Stimulated activated CD4-positive, alpha-beta T cell treated with anti-CD3 and anti-CD28 coated beads, TNF-alpha, amount 100 ng/mL, for 24 hours (primary cell): Measurements from ENCODE around the gene PDE7B.
A peak's percentile ranks its signal among the peaks of the same experiment; 100 is the strongest.
"Not testable (repeated sequence)": the region's sequence is repeated elsewhere in the genome, so short reads cannot be mapped to it uniquely, and the experiment has no call there.

Experiments used
- DNase-seq, 3 experiments: peaks; one replicate each; pipeline ENCODE4 v3.0.0-alpha.2; 2020; ENCODE audit warnings: low read depth in 3 of 3

The PDE7B gene

GRCh38 chr6:135850882-135851281 is 619 bp upstream of the PDE7B start:
- no peak for DNase-seq

- no peak for DNase-seq
Observed at GRCh38 chr6:135852746-135853145, 1.2 kb downstream of the PDE7B start.

DNA sequence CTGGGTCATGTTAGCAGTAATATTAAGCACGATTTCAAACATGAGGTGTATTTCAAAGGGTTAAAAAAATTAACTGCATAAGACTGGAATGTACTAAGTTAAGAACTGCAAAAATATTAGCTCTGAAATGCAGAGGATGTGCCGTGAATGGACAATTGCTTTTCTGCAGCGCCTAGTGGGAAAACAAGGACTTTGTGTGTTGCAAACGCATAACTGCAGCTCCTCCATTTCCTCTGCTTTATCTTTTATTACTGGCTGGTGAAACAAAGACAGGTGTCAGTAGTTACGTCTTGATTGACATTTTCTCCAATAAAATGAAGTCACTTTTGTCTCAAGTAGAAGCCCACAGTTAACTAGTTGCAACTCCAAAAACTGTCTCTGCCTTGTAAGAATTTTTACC is 1.7 kb downstream of the PDE7B start:
- DNase-seq: no peak

GRCh38 chr6:135853986-135854385 is 2.5 kb downstream of the PDE7B start:
- no peak for DNase-seq

DNA sequence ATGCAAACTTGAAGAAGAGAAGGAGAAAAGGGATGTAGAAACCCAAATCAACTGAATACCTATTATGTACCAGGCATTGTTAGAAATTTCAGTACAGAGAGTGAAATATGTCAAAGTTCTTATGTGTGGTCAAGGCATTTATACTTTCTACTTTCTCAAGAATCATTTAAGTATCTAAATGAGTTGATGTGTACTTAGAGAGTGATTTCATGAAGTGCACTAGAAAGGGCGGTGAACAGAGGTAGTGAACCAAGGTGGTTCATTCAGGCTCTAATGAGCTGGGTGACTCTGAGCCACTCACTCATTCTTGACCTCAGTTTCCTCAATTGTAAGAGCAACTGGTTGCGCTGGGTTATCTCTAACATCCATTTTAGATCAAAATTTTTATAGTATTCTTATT is 3.3 kb downstream of the PDE7B start:
- DNase-seq: no peak

DNA sequence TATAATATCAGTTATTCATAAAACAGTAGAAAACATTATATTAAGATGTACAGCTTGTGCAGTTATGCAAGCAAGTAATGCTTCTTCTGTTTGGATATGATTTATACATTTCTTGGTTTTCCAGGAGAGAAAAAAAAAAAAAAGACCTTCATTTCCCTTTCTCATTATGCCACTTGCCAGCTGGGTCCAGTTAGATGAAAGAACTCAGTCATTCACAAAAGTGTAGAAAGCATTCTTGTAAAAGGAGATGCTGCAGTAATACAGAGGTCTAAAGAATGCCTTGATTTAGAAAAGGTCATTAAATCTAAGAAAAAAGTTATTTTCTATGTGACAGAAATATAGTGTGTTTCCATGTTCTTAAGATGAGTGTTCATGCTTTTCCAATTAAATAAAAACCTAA is 7.4 kb downstream of the PDE7B start:
- DNase-seq: no peak

GRCh38 chr6:135860361-135860760 is 8.9 kb downstream of the PDE7B start:
- DNase-seq: no peak

- no peak for DNase-seq
Observed at GRCh38 chr6:135861189-135861588, 9.7 kb downstream of the PDE7B start.

DNA sequence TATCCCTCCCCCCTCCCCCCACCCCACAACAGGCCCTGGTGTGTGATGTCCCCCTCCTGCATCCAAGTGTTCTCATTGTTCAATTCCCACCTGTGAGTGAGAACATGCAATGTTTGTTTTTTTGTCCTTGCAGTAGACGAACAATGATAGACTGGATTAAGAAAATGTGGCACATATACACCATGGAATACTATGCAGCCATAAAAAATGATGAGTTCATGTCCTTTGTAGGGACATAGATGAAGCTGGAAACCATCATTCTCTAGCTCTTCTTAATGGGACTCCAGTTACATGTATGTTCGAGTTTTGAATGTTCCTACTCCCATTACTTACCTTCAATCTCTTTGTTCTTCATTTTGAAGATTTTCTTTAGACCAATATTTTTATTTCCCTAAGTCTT is 13.4 kb downstream of the PDE7B start:
- not testable (repeated sequence) for DNase-seq

DNA sequence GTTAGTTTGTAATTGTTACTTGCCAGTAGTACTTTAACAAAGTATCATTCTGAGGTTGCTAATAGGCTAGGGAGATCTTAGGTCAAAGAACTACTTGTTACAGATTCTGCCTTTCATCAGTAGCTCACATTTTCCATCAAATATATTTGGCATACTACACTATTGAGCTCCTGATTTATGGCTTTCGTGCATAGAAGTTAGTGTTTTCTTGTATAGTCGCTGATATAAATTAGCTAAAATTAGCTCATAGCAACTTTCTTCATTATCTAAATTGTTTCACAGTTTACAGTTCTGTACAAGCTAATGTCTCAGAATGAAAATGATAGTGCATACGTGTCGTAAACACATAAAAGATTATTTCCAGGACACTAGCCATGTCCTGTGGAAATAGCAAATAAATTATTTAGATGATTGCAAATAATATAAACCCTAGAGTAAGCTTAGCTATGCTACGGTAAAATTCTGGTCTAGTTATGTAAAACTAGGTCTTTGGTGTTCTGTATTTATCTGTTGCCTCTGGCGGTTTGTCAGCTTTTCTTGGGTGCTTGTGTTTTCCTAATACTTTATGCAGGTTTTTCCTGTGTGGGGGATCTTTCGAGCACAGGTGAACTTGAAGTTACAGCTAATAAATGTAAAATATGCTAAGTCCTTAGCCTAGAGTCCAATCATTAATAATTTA is 15.1 kb downstream of the PDE7B start:
- DNase-seq: no peak

DNA sequence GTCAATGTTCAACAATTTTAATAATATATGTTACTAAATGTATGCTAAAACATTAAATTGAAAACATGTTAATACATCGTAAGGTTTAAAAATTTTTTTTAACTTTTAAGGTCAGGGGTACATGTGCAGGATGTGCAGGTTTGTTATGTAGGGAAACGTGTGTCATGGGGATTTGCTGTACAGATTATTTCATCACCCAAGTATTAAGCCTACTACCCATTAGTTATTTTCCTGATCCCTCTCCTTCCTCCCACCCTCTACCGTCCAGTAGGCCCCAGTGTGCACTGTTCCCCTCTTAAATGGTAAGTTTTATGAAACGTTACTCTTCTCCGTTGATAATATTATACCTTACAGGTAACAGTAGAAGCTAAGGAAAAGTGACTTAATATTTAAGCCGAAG is 15.8 kb downstream of the PDE7B start:
- DNase-seq: no peak

DNA sequence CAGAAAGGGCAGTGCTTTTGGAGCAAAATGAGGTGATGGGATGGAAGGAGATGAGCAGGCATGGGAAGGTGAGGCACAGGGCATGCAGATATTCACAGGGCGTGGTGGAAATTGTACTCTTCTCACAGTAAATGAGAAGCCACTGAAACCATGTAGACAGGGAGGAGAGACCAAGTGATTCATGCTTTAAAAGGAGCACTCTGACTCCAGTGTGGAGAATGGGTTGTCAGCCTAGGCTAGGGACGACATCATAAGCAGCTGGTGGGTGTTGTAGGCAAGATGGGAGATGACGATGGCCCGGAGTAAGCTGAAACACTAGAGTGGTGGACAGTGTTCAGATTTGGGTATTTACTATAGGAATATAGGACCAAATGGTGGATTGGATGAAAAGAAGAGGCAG is 18.4 kb downstream of the PDE7B start:
- DNase-seq: no peak

- no peak for DNase-seq
Observed at GRCh38 chr6:135870722-135871121, 19.2 kb downstream of the PDE7B start.

- no peak for DNase-seq
Observed at GRCh38 chr6:135871296-135871695, 19.8 kb downstream of the PDE7B start.

DNA sequence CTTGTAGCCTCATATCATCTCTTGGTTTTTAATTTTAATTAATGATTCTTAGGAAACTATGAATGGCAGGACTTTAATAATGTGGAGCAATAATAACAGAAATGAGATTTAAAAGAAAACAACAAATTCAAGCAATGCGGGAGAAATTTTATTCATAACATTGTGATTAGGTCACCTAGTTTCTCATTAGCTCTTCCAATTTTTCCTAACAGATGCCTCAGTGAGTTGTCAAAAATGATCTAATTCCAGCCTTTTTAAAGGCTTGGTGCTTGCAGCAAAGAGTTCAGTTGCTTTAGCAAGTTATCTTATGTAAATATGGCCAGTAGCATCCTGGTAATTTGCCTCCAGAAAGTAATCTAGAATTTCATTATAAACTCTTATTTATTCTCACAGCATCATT is 20.4 kb downstream of the PDE7B start:
- DNase-seq: no peak

GRCh38 chr6:135875446-135875845 is 23.9 kb downstream of the PDE7B start:
- DNase-seq: no peak

DNA sequence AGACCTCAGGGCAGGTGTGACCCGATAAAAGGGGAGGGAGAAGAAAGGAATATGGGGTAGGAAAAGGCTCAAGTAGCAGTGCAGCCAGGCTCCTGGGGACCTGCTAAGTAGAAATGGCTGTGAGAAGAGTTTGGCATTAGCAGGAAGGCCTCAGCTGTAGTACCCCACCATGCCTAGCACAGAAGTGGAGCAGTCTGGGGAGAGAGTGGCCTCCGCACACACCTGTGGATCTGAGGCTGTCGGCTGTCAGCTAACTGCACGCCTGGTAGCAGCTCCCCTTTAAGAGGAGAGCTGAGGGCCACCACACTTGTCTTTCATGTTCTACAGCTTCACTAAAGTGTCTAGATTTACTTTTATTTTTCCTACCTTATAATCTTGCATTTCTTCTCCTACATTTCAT is 24.6 kb downstream of the PDE7B start:
- no peak for DNase-seq

DNA sequence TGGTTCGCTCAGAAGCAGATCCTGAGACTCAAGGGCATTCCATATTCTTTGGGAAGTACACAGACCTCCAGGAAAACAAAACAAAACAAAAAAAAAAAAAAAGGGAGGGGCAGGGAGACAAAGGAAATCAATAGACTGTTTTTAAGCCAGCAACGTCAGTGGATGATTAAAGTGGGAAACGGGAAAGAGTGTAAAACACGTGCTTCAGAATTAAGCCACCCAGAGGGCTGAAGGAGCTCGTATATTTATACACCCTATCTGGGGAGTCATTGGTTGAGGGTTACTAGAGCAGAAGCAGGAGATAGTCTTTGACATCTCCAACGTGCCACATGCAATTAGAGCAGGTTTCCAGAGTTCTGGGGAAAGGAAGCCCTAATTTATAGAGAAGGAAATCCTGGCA is 26.2 kb downstream of the PDE7B start:
- no peak for DNase-seq

- peak in 1 of 3 experiments; percentile 34 for DNase-seq
Observed at GRCh38 chr6:135880066-135880972, 28.8 kb downstream of the PDE7B start.

DNA sequence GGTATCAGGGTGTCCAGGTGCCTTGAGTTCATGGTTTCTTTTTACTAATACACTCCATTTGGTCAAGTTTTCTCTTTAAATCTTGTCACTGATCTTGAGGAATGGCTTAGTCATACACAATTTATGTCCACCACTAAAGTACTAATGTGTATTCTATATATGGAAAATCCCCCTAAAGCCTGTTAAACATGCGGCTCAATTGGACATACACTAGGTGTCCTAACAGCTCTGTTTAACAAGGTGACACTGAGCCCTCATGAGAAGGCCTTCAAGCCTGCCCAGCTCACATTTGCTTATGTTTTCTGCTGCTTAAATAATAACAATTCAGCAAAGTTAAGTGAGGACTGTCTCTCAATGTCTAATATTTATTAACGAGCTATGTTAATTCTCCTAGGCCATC is 31.5 kb downstream of the PDE7B start:
- no peak for DNase-seq

GRCh38 chr6:135883536-135883935 is 32.0 kb downstream of the PDE7B start:
- DNase-seq: no peak

DNA sequence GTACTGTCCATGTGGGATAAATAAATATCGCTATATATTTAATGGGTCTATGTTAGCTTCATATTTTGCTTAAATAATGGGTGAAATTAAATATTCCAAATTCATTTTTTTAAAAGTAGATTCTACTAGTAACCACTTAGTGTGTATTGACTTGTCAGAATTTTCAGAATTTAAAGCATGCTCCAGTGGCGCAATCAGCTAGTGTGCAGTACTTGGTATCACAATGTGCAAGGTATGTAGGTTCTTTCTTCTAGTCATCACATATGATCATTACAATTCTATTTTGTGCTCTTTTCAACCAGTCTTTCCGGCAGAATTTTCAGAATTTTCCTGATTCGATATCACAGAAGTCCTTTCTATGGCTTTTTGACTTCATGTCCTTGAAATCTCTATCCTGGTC is 32.6 kb downstream of the PDE7B start:
- DNase-seq: no peak

- DNase-seq: no peak
Observed at GRCh38 chr6:135887069-135887468, 35.6 kb downstream of the PDE7B start.
